H1 (cell line): ENCODE data around the gene GPC6. TPM values are rescaled to one million over a fixed set of nuclear protein-coding genes. Genes with fewer than 3 reads are reported as not detected.

ENCODE experiments used
- GABPA ChIP-seq: IDR thresholded peaks from 2 replicates; pipeline ENCODE4 v1.6.1; 2011; ENCODE audit warnings: mild to moderate bottlenecking, low read length, moderate library complexity, borderline replicate concordance; ENCODE audit not compliant: insufficient read depth
- HDAC2 ChIP-seq, 2 experiments: fragments of 300-600 bp in 1 of 2; sonication (generic) in 1 of 2; IDR thresholded peaks; 2 replicates each; pipeline ENCODE4 v1.6.1; 2011 to 2012; ENCODE audit warnings: low read depth in 2 of 2, low read length in 2 of 2, mild to moderate bottlenecking in 2 of 2, moderate library complexity in 2 of 2, borderline replicate concordance in 1 of 2, inconsistent platforms in 1 of 2
- polyA plus RNA-seq, 7 experiments: library from polyadenylated mRNA; depleted of rRNA in 3 of 7; stranded (reverse) in 5 of 7; unstranded in 2 of 7; fragments of >200 nt in 5 of 7; fragments of 200-250 nt in 2 of 7; gene quantifications; 1 replicate in 5 of 7; 2 replicates in 1 of 7; 4 replicates in 1 of 7; pipeline versions ENCODE4 v1.2.1 to v1.2.3, GENCODE V29; 2011 to 2013; ENCODE audit warnings: missing spikeins in 2 of 7, mixed read lengths in 2 of 7
- total RNA-seq: library from RNA; stranded (reverse); fragmentation: NEBNext Ultra II Directional; extraction: Animal tissue kit (Norgen Biotek cat#: 25700); gene quantifications from 2 replicates; pipeline ENCODE4 v1.2.1, GENCODE V29; 2021
- TF ChIP-seq, protein P1 (sequence below): fragments of 300-600 bp; sonication (generic); IDR thresholded peaks from 2 replicates; pipeline ENCODE4 v1.7.1; 2012; ENCODE audit warnings: low read length, moderate library complexity, mild to moderate bottlenecking, inconsistent platforms; ENCODE audit not compliant: insufficient replicate concordance

GPC6 gene
- total and polyA plus RNA-seq, 2 of the 8 experiments (the other 6 are each of a cell fraction or from before 2014, with no cell fraction given) = 5.4 to 12.0 TPM

DNA sequence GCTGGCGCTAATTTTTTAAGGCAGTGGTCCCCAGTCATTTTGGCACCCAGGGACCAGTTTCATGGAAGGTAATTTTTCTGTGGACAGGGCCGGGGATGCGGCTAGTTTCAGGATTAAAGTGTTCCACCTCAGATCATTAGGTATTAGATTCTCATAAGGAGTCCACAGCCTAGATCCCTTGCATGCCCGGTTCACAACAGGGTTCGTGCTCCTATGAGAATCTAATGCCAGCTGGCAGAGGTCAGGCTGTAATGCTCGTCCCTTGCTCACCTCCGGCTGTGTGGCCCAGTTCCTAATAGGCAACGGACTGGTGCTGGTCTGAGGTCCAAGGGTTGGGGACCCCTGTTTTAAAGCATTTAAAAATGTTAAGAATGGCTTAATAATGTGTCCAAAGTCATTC is 54.1 kb downstream of the GPC6 start (continued):
- TF ChIP-seq, protein P1, sequence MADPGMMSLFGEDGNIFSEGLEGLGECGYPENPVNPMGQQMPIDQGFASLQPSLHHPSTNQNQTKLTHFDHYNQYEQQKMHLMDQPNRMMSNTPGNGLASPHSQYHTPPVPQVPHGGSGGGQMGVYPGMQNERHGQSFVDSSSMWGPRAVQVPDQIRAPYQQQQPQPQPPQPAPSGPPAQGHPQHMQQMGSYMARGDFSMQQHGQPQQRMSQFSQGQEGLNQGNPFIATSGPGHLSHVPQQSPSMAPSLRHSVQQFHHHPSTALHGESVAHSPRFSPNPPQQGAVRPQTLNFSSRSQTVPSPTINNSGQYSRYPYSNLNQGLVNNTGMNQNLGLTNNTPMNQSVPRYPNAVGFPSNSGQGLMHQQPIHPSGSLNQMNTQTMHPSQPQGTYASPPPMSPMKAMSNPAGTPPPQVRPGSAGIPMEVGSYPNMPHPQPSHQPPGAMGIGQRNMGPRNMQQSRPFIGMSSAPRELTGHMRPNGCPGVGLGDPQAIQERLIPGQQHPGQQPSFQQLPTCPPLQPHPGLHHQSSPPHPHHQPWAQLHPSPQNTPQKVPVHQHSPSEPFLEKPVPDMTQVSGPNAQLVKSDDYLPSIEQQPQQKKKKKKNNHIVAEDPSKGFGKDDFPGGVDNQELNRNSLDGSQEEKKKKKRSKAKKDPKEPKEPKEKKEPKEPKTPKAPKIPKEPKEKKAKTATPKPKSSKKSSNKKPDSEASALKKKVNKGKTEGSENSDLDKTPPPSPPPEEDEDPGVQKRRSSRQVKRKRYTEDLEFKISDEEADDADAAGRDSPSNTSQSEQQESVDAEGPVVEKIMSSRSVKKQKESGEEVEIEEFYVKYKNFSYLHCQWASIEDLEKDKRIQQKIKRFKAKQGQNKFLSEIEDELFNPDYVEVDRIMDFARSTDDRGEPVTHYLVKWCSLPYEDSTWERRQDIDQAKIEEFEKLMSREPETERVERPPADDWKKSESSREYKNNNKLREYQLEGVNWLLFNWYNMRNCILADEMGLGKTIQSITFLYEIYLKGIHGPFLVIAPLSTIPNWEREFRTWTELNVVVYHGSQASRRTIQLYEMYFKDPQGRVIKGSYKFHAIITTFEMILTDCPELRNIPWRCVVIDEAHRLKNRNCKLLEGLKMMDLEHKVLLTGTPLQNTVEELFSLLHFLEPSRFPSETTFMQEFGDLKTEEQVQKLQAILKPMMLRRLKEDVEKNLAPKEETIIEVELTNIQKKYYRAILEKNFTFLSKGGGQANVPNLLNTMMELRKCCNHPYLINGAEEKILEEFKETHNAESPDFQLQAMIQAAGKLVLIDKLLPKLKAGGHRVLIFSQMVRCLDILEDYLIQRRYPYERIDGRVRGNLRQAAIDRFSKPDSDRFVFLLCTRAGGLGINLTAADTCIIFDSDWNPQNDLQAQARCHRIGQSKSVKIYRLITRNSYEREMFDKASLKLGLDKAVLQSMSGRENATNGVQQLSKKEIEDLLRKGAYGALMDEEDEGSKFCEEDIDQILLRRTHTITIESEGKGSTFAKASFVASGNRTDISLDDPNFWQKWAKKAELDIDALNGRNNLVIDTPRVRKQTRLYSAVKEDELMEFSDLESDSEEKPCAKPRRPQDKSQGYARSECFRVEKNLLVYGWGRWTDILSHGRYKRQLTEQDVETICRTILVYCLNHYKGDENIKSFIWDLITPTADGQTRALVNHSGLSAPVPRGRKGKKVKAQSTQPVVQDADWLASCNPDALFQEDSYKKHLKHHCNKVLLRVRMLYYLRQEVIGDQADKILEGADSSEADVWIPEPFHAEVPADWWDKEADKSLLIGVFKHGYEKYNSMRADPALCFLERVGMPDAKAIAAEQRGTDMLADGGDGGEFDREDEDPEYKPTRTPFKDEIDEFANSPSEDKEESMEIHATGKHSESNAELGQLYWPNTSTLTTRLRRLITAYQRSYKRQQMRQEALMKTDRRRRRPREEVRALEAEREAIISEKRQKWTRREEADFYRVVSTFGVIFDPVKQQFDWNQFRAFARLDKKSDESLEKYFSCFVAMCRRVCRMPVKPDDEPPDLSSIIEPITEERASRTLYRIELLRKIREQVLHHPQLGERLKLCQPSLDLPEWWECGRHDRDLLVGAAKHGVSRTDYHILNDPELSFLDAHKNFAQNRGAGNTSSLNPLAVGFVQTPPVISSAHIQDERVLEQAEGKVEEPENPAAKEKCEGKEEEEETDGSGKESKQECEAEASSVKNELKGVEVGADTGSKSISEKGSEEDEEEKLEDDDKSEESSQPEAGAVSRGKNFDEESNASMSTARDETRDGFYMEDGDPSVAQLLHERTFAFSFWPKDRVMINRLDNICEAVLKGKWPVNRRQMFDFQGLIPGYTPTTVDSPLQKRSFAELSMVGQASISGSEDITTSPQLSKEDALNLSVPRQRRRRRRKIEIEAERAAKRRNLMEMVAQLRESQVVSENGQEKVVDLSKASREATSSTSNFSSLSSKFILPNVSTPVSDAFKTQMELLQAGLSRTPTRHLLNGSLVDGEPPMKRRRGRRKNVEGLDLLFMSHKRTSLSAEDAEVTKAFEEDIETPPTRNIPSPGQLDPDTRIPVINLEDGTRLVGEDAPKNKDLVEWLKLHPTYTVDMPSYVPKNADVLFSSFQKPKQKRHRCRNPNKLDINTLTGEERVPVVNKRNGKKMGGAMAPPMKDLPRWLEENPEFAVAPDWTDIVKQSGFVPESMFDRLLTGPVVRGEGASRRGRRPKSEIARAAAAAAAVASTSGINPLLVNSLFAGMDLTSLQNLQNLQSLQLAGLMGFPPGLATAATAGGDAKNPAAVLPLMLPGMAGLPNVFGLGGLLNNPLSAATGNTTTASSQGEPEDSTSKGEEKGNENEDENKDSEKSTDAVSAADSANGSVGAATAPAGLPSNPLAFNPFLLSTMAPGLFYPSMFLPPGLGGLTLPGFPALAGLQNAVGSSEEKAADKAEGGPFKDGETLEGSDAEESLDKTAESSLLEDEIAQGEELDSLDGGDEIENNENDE = no peak
- TF ChIP-seq HDAC2 (IDR thresholded peaks at IDR 0.05; ENCODE audit: borderline replicate concordance in 1 of 2, low read depth in 2 of 2, low read length in 2 of 2) = no peak
- no peak for TF ChIP-seq GABPA
- TF ChIP-seq, all 59 proteins: peak for 0
